Dendritic cell treated with granulocyte-macrophage colony-stimulating factor and Interleukin-4, amounts not matched to agents 40 ng/mL and 50 ng/mL, for 4 days (primary cell): ENCODE measurements around the gene MLLT3.

ENCODE experiments used
- H3K27ac Mint-ChIP-seq: one replicate; pipeline ENCODE4 v1.8.0; 2022; ENCODE audit warnings: mild to moderate bottlenecking, mixed read lengths
- H3K27me3 Mint-ChIP-seq: one replicate; pipeline ENCODE4 v1.8.0; 2022; ENCODE audit warnings: mild to moderate bottlenecking, mixed read lengths
- H3K36me3 Mint-ChIP-seq: one replicate; pipeline ENCODE4 v1.8.0; 2022; ENCODE audit warnings: low read depth, mixed read lengths
- H3K4me1 Mint-ChIP-seq: one replicate; pipeline ENCODE4 v1.8.0; 2022; ENCODE audit warnings: low read depth, mixed read lengths
- H3K4me3 Mint-ChIP-seq: one replicate; pipeline ENCODE4 v1.8.0; 2022; ENCODE audit warnings: mild to moderate bottlenecking, moderate library complexity, mixed read lengths
- H3K9me3 Mint-ChIP-seq: one replicate; pipeline ENCODE4 v1.8.0; 2022; ENCODE audit warnings: mixed read lengths
- intact Hi-C: fragments of 100-400 bp; cut with micrococcal nuclease; formaldehyde crosslinking; loops from one replicate; pipeline ENCODE4 v1.15.0; 2022

The MLLT3 gene

DNA sequence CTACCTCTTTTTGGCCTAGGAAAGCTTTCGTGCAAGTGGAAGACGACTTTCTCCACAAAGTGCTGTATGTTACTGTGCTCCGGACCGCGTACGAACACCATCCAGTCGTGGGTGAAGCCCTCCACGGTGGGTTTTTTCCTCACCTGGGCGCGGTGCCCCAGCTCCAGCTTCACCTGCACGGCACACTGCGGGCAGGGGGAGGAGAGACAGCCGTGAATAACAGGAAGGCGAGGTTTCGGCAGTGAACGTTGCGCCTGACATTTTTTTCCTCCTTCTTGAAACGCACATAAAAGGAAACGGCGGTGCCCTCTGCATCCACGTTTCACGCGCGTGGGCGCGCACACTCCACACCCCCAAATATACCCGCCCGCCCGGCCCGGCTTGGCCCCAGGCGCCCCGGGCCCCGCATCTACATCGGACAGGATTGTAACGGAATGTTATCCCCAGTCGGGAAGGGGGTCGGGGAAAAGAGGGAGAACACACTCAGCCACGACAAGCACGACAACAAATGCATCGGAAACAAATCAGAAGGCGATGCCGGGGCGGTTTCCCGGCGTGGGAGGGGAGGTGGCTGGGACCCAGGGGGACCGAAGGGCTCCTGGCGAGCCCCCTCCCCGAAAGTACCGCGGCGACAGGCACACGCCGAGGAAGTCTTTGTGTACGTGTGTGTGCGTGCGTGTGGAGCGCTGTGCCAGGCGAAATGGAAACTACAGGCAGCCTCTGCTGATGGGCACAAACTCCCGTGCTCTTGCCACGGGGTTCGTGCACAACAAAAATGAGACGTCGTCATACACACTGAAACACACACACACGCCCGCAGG lies 1.4 kb downstream of the MLLT3 start:
- Mint-ChIP-seq H3K27ac (peak overlapping the region; percentile 80), H3K4me1 (peaks cover 47% of the 10 kb centered on the region), H3K36me3 (peaks cover 21% of the 10 kb centered on the region), H3K27me3 (peaks cover 43% of the 10 kb centered on the region), H3K9me3 (no peaks in the 10 kb centered on the region), H3K4me3 (peak overlapping the region; percentile 92)
- intact Hi-C loops, result loop anchor here (10.0 kb wide), 2 partner anchors 494 to 696 kb away; no protein-coding TSS in a partner anchor

DNA sequence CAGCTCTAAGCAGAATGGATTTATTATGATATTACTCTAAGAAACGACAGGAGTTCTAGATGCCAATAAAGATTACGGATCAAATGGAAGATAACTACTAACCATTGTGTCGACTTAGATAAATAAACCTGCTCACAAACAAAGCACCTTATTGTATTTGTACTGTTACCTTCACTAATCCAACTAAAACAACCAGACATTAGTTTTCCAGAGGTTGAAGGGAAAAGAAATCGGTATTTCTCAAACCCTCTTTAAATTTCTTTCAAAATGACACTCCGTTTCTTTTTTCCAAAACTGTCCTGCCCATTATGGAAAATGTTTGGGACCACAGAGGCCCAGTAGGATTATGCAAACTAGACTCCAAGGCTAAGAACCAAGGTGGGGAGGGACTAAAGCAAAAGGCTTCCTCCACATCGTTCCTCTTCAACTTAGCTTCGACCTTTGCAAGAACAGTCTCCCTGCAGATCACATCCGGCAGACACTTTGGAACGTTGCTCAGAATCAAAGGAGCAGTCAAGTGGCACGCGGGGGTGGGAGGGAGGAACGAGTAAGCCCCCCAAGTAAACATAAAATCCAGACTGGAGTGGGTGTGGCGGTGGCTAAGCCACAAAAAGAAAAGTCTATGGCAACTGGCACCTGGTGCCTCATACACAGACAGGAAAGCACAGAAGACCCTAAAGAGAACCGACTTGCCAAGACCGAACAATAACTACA lies 2.7 kb downstream of the MLLT3 start:
- Mint-ChIP-seq H3K27ac (no peak overlapping the region), H3K4me3 (peak overlapping the region; percentile 92), H3K27me3 (peaks cover 43% of the 10 kb centered on the region), H3K9me3 (no peaks in the 10 kb centered on the region), H3K4me1 (peaks cover 43% of the 10 kb centered on the region), H3K36me3 (peaks cover 21% of the 10 kb centered on the region)
- intact Hi-C loops, result loop anchor here (10.0 kb wide), 2 partner anchors 495 to 695 kb away; no protein-coding TSS in a partner anchor

DNA sequence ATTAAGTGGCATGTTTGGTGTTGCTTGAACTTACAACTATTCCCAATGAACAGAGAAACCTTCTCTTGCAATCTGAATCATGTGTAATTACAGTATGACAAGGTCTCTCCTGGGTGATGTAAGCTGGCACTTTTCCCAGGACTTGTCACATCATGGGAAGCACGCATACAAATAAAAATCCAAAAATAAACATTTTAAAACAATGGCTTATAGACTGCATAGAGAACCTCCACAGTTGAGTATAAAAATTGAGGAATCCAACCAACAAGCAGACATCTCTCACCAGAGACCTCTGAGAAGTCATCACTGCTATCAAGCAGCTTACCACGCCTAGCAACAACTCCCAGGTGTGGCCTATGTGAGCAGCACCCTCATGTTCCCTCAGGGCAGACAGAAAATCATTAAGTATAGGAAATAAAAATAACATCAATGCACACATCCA lies 3.9 kb downstream of the MLLT3 start:
- peaks cover 21% of the 10 kb centered on the region for H3K36me3 Mint-ChIP-seq
- H3K4me1 Mint-ChIP-seq, result peaks cover 31% of the 10 kb centered on the region
- no peaks in the 10 kb centered on the region for H3K9me3 Mint-ChIP-seq
- H3K4me3 Mint-ChIP-seq, result no peak overlapping the region
- H3K27ac Mint-ChIP-seq, result no peak overlapping the region
- H3K27me3 Mint-ChIP-seq, result peaks cover 36% of the 10 kb centered on the region
- intact Hi-C loops, result no loop called here

DNA sequence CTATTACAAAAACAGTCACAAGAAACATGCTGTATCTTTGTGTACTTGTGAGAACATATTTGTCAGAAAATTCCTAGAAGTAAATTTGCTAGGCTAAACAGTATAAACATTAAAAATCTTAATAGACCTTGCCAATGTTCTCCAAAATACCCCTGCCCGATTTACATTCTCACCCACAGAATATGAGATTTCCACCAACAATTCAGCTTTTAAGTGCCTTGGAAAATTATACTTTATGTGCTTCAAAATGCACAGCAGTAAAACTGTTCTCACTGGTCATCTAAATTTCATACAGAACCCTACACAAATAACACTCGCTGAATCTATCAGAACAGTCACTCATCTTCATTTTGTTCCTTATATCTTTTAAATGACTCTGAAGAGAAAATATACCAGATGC lies 5.5 kb downstream of the MLLT3 start:
- no peak overlapping the region for H3K4me3 Mint-ChIP-seq
- no peaks in the 10 kb centered on the region for H3K9me3 Mint-ChIP-seq
- no peak overlapping the region for H3K27ac Mint-ChIP-seq
- H3K4me1 Mint-ChIP-seq, result peaks cover 19% of the 10 kb centered on the region
- H3K36me3 Mint-ChIP-seq, result peaks cover 15% of the 10 kb centered on the region
- intact Hi-C loops, result no loop called here
- peaks cover 29% of the 10 kb centered on the region for H3K27me3 Mint-ChIP-seq

DNA sequence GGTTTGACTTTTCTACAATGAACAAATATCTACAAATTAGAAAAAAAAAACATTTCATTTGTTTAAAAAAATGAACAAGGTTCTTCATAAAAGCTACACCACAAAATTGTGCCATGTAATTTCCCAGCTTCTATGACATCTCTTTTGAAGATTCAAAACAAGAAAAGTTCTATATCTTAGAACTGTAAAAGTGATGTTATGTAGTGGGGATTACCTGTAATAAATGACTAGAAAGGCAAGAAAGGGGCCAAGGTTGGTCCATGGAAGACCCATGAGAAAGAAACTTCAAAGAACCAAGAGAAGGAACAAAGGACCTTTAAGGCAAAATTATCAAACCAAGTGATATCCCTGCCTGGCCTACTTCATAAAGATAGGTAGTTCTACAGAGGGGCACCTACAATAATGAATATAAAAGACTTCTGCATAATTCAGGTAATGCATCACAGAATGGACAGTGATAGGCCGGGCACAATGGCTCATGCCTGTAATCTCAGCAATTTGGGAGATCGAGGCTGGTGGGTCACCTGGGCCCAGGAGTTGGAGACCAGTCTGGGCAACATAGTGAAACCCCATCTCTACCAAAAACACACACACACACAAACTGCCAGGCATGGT lies 7.6 kb downstream of the MLLT3 start:
- peaks cover 9% of the 10 kb centered on the region for H3K27me3 Mint-ChIP-seq
- peaks cover 2% of the 10 kb centered on the region for H3K4me1 Mint-ChIP-seq
- intact Hi-C loops, result no loop called here
- no peaks in the 10 kb centered on the region for H3K9me3 Mint-ChIP-seq
- no peaks in the 10 kb centered on the region for H3K36me3 Mint-ChIP-seq
- H3K27ac Mint-ChIP-seq, result no peak overlapping the region
- H3K4me3 Mint-ChIP-seq, result no peak overlapping the region

DNA sequence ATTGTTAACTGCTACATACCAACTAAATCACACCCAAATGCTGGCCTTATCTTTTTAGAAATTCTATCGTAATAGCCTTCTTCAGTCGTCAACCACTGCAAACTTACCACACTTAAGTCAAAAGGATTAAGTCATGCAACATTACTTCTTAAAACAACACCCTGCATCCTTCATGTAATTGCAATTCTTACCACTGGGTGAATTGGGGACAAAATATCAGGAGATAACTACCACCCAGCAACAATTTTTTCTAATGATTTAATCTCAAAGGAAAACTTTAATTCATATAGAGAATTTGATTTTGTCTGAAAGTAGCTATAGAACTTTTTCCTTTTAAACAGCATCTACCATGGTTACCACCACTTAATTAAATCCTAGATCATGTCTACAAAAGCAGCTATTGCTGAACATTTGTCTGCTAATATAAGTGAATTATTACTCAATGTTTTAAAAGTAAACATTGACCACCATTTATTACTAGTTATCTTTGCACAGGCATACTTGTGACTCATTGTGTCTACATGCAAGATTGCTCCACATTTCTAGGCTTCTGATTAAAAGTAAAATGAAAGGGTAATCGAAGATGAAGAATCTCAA lies 10.5 kb downstream of the MLLT3 start:
- Mint-ChIP-seq H3K27ac (no peak overlapping the region), H3K4me3 (no peak overlapping the region), H3K9me3 (no peaks in the 10 kb centered on the region), H3K4me1 (no peaks in the 10 kb centered on the region), H3K36me3 (no peaks in the 10 kb centered on the region), H3K27me3 (no peaks in the 10 kb centered on the region)
- intact Hi-C loops, result no loop called here

DNA sequence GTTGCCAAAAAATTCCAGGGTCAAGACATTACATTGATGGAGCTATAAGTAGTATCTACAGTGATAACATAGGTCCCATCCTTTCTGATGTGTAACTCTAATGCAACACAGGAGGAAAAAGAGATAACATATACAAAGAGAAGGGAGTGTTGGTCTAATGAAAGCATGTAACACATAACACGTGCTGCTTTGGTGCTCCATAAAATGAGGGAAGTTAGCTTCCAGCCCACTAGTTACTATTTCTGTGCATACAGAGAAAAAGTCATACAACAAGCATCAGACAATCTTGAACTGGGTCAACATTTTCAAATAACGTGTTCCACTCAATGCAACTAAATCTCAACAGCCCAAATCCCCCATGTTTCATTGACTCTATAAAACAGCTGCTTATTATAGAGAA lies 11.7 kb downstream of the MLLT3 start:
- Mint-ChIP-seq H3K4me1 (no peaks in the 10 kb centered on the region), H3K36me3 (no peaks in the 10 kb centered on the region), H3K4me3 (no peak overlapping the region), H3K27me3 (no peaks in the 10 kb centered on the region), H3K9me3 (no peaks in the 10 kb centered on the region), H3K27ac (no peak overlapping the region)
- intact Hi-C loops, result no loop called here

DNA sequence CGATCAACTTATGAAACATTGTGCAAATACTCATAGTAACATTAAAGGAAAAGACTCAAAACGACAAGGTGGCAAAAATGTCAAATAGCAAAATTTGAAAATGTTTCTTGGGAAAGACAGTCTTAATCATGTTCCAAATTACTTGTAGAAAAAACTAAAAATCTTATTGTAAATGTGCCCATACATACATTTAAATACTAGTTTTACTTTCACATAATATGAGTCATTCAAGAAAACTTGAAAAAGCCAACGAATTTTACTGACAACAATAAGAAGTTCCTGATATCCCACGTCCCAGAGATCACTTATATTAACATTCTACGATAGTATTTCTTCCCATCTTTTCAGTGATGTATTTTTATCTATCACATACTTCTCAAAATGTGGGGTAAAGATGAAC lies 13.7 kb downstream of the MLLT3 start:
- H3K27ac Mint-ChIP-seq, result no peak overlapping the region
- no peaks in the 10 kb centered on the region for H3K4me1 Mint-ChIP-seq
- no peak overlapping the region for H3K4me3 Mint-ChIP-seq
- no peaks in the 10 kb centered on the region for H3K9me3 Mint-ChIP-seq
- intact Hi-C loops, result no loop called here
- H3K36me3 Mint-ChIP-seq, result no peaks in the 10 kb centered on the region
- H3K27me3 Mint-ChIP-seq, result no peaks in the 10 kb centered on the region

DNA sequence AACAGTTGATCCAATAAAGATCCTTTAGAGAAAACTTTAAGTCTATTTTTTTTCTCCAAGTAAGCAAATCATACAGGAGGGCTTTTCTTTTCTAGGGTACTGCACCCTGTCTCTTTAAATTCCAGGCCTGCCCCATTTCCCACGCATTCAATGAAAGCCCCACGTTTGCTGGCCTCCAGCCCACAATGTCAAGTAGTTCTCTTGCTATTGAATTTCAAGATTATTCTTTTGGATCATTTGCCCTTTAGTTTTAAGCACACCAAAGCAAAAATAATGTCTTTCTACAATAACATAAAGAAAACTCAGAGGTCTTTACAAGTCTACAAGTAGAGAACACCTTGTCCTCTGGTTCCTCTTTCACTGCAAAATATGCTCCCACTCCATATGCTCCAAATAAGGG lies 15.6 kb downstream of the MLLT3 start:
- no peaks in the 10 kb centered on the region for H3K27me3 Mint-ChIP-seq
- H3K9me3 Mint-ChIP-seq, result no peaks in the 10 kb centered on the region
- H3K4me1 Mint-ChIP-seq, result peaks cover 4% of the 10 kb centered on the region
- intact Hi-C loops, result no loop called here
- H3K4me3 Mint-ChIP-seq, result no peak overlapping the region
- no peaks in the 10 kb centered on the region for H3K36me3 Mint-ChIP-seq
- H3K27ac Mint-ChIP-seq, result no peak overlapping the region

DNA sequence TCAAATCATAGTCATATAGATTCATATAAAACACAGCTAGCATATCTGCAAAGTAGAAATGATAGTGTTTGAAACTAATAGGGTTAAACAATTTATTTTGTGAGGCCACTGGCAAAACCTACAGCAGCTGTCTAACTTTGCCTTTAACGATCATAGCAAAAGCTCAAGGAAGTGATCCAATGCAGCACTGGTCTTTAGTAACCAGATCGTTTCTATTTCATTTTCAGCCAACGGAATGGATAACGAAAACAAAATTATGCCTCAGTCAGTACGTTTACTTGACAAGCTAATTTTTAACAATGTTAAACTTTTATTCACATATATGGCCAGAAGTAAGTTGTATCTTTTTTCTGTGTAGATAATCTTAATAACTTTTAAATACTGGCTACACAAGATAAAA lies 17.7 kb downstream of the MLLT3 start:
- no peak overlapping the region for H3K27ac Mint-ChIP-seq
- H3K4me1 Mint-ChIP-seq, result peaks cover 9% of the 10 kb centered on the region
- H3K36me3 Mint-ChIP-seq, result no peaks in the 10 kb centered on the region
- H3K27me3 Mint-ChIP-seq, result no peaks in the 10 kb centered on the region
- no peak overlapping the region for H3K4me3 Mint-ChIP-seq
- intact Hi-C loops, result no loop called here
- H3K9me3 Mint-ChIP-seq, result no peaks in the 10 kb centered on the region

DNA sequence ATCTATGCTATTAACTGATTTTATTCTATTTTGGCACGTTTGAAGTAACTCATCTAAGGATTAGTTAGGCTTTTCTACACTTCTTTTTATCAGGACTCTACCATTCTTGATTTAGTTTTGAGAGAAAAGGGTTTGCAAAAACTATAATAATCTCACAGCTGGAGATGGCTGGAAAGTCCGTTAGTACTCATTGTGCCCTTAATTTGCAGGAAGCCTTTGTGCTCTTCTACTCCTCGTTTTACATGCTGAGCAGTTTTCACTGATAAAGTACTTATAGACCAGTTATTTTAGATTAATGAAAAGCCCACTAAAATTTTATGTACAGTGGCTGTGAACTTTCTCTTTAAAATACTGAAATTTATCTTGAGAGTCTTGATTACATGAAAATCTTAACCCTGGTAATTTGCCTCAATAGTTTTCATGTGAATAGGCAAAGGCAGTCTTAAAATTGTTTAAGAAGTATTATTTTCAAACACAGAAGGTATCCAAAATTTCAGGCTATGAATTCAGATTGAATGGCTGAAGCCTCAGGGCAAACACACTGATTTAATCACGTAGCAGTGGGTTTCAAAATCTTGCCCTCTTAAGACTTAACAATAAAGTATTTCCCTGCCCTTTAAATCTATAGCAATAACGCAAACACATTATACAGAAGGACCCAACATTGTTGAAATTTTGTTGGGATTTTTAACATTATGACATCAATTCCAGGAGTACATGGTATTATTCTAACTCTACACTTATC lies 18.6 kb downstream of the MLLT3 start:
- Mint-ChIP-seq H3K36me3 (no peaks in the 10 kb centered on the region), H3K9me3 (no peaks in the 10 kb centered on the region), H3K27ac (no peak overlapping the region), H3K4me3 (no peak overlapping the region), H3K27me3 (no peaks in the 10 kb centered on the region), H3K4me1 (peaks cover 9% of the 10 kb centered on the region)
- intact Hi-C loops, result no loop called here

DNA sequence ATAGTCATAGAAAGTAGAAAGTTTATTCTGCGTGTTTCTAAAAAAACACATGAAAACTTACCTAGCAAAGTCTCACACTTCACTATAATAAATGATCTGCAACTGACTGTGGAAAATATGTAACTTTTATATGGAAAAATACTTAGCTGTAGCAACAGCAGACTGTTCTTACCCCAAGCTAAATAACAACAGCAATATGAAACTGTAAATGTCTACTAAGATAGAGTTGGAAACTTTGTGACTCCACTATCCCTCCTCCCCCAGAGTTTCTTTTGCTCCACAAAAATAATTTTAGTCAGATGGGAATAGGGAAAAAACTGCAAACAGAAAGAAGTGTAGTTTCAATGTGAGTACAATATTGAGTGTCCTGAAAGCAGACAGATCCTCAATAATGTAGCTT lies 21.0 kb downstream of the MLLT3 start:
- intact Hi-C loops, result no loop called here
- no peak overlapping the region for H3K27ac Mint-ChIP-seq
- H3K9me3 Mint-ChIP-seq, result no peaks in the 10 kb centered on the region
- no peaks in the 10 kb centered on the region for H3K36me3 Mint-ChIP-seq
- H3K4me3 Mint-ChIP-seq, result no peak overlapping the region
- H3K4me1 Mint-ChIP-seq, result peaks cover 9% of the 10 kb centered on the region
- H3K27me3 Mint-ChIP-seq, result no peaks in the 10 kb centered on the region

DNA sequence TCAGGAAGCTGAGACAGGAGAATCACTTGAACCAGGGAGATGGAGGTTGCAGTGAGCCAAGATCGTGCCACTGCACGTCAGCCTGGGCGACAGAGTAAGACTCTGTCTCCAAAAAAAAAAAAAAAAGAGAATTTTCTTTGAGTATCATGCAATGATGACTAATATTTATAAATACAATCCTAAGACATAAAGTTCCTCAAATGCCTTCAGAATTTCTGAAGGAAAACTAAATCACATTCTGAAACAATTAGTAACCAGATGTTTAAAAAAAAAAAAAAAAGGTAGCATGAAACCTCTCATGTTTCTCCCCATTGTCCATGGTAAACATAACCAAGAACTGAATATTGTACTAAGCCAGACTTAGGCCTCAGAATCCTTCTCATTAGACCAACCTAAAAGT lies 23.1 kb downstream of the MLLT3 start:
- no peaks in the 10 kb centered on the region for H3K27me3 Mint-ChIP-seq
- intact Hi-C loops, result no loop called here
- no peaks in the 10 kb centered on the region for H3K36me3 Mint-ChIP-seq
- no peak overlapping the region for H3K4me3 Mint-ChIP-seq
- peaks cover 9% of the 10 kb centered on the region for H3K4me1 Mint-ChIP-seq
- no peak overlapping the region for H3K27ac Mint-ChIP-seq
- no peaks in the 10 kb centered on the region for H3K9me3 Mint-ChIP-seq
